ENCODE measurements around the gene TSPAN32.

DNA sequence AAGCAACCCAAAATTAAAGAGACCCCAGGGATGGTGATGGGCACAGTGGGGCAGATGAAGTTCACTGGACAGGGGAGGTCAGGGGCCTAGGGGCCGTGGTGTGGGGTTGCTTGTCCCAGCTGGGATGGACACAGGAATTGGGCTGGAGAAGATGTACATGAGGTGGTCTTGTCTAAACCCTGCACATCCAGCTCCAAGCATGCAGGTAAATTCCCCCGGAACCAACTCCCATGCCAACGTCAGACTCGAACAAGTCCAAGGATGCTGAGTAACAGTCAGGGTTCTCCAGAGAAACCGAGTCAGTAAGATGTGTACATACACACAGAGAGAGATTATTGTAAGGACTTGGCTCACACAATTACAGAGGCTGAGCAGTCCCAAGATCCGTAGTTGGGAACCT is 28.9 kb downstream of the TSPAN32 start:
- TF ChIP-seq, protein P1, sequence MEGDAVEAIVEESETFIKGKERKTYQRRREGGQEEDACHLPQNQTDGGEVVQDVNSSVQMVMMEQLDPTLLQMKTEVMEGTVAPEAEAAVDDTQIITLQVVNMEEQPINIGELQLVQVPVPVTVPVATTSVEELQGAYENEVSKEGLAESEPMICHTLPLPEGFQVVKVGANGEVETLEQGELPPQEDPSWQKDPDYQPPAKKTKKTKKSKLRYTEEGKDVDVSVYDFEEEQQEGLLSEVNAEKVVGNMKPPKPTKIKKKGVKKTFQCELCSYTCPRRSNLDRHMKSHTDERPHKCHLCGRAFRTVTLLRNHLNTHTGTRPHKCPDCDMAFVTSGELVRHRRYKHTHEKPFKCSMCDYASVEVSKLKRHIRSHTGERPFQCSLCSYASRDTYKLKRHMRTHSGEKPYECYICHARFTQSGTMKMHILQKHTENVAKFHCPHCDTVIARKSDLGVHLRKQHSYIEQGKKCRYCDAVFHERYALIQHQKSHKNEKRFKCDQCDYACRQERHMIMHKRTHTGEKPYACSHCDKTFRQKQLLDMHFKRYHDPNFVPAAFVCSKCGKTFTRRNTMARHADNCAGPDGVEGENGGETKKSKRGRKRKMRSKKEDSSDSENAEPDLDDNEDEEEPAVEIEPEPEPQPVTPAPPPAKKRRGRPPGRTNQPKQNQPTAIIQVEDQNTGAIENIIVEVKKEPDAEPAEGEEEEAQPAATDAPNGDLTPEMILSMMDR (tag by site-specific recombination; IDR thresholded peaks at IDR 0.05): no peak
- TF ChIP-seq ZNF211 (tag by site-specific recombination; IDR thresholded peaks at IDR 0.05; ENCODE audit: low read depth): no peak
- TF ChIP-seq, protein P2, sequence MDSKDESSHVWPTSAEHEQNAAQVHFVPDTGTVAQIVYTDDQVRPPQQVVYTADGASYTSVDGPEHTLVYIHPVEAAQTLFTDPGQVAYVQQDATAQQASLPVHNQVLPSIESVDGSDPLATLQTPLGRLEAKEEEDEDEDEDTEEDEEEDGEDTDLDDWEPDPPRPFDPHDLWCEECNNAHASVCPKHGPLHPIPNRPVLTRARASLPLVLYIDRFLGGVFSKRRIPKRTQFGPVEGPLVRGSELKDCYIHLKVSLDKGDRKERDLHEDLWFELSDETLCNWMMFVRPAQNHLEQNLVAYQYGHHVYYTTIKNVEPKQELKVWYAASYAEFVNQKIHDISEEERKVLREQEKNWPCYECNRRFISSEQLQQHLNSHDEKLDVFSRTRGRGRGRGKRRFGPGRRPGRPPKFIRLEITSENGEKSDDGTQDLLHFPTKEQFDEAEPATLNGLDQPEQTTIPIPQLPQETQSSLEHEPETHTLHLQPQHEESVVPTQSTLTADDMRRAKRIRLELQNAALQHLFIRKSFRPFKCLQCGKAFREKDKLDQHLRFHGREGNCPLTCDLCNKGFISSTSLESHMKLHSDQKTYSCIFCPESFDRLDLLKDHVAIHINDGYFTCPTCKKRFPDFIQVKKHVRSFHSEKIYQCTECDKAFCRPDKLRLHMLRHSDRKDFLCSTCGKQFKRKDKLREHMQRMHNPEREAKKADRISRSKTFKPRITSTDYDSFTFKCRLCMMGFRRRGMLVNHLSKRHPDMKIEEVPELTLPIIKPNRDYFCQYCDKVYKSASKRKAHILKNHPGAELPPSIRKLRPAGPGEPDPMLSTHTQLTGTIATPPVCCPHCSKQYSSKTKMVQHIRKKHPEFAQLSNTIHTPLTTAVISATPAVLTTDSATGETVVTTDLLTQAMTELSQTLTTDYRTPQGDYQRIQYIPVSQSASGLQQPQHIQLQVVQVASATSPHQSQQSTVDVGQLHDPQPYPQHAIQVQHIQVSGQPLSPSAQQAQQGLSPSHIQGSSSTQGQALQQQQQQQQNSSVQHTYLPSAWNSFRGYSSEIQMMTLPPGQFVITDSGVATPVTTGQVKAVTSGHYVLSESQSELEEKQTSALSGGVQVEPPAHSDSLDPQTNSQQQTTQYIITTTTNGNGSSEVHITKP (tag by site-specific recombination; IDR thresholded peaks at IDR 0.05): no peak
- TF ChIP-seq KLF16 (tag by site-specific recombination; IDR thresholded peaks at IDR 0.05): no peak
